GM21515 (cell line): Measurements from ENCODE around the gene GLRX5.

Experiments
- ATAC-seq: cut with Tn5 transposase; IDR thresholded peaks from one replicate; pipeline ENCODE4 v1.9.1; 2021; ENCODE audit not compliant: unreplicated experiment

The GLRX5 gene

DNA sequence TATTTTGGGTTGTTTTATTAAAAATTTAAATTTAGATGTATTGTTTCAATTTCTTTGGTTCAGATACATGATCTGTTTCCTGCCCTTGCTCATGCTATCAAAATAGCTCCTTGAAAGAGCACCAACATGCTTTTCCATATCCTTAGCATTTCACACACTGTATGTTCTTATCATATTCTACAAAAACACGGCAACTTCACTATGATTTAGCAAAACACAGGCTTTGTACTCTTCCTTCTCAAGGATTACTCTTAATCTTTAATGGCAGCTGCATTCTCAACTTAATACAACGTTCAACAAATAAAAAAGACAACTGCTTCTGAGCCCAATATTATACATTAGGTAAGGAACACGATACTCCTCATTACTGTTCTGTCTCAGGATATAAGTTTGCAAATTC lies 2.9 kb upstream of the GLRX5 start:
- no peak for ATAC-seq

DNA sequence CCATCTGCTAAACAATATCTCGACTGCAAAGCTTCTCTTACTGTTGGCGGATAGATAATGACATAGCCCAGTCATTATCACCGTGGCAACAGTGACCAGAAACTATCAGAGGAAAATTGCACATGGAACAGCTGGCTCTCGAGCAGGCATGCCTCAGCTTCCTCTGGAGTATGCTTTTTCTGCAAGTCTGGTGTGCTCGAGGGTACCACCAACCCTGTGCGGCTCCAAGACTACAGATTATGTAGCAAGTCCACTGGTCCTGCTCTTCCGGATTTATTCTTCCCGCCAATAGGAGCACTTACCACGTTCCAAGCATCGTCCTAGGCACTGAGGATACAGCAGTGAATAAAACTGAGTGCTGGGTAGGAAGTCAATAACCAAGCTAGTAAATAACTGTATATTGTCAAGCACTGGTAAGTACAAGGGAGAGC lies 1.4 kb upstream of the GLRX5 start:
- ATAC-seq, result no peak

DNA sequence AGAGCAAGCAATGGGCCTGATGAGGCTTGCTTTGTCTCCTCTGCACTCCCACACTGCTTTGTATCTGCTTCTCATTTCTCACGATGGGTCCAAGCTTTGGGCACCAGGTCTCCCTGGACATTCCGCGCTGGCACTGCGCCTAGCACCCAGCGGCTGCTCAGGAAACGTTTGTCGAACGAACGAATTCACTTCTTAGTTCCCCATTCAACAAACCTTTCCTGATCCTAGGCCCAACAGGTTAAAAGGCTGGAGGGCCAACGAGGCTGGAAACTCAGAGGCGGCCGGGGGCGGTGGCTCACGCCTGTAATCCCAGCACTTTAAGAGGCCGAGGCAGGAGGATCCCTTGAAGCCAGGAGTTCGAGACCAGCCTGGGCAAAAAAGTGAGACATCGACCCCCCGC lies 1.0 kb upstream of the GLRX5 start:
- ATAC-seq, result no peak

DNA sequence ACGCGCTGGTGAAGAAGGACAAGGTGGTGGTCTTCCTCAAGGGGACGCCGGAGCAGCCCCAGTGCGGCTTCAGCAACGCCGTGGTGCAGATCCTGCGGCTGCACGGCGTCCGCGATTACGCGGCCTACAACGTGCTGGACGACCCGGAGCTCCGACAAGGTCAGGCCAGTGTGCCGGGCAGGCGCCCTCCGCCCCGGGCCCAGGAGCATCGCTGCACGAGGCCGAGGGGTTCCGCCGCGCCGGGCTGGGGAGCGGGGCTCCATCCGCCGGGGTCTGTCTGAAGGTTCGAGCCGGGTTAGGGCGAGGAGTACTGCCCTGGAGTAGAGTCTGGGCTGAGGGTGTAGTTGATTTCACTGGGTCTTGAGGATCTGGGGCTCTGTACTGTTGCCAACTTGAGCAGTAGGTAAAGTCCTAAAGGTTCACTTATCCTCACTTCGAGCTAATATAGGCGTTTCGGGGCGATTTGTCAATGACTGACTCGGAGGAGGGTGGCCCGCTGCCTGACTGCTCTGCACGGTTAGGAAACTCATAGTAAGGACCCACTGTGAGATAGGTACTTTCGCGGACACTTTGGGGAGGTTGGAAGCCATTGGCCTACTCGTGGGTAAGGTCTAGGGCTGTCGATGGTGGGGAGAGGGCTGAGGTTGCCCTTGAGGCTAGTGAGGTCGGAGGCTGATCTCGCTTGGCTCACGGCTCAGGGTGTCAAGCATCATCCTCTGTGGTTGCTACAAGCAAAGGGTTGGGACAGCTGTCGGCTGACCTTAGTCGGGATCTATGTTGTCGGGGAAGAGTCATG lies 574 bp downstream of the GLRX5 start:
- ATAC-seq, result peak; percentile 1

DNA sequence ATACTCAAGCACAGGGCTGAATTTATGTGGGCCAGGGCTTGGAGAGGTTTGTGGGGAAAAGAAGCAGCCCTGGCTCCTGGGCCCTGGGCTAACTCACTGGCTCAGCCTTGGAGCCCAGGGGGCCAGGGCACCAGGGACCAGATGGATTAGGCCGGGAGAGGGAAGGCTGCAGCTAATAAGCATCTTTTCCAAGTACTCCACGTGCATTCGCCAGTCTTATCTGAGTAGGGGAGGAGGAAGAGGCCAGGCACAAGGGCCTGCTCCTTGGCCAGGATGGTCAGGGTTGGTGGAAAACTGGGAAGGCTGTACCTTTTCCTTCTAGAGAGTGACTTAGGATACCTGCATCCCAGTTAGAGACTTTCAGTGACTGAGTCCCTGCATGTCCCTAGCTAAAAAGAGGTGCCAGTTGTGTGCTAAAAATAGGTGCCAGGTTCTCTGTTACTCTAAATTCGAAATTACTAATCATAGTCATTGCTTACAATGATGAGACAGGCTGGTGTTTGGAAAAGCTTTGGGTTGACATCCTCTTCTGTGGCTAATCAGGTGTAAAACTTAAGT lies 1.3 kb downstream of the GLRX5 start:
- ATAC-seq, result no peak

DNA sequence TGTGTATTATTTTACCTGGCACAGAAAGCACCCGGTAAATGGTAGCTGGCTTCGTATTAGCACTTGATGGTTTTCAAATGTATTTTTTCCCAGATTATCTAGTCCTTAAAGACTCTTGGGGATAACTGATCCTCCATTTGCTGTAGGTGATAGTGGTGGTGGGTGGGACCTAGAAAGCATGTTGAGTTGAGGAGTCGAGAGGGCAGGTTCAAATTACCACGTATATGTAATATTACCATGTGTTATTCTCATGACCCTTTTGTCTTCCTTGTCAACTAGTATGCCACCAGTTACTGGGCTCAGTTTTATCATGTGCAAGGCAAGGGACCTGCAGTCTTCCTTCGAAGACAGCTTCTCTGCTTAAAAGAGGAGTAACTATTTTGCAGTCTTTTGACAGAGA lies 1.8 kb downstream of the GLRX5 start:
- ATAC-seq, result no peak

DNA sequence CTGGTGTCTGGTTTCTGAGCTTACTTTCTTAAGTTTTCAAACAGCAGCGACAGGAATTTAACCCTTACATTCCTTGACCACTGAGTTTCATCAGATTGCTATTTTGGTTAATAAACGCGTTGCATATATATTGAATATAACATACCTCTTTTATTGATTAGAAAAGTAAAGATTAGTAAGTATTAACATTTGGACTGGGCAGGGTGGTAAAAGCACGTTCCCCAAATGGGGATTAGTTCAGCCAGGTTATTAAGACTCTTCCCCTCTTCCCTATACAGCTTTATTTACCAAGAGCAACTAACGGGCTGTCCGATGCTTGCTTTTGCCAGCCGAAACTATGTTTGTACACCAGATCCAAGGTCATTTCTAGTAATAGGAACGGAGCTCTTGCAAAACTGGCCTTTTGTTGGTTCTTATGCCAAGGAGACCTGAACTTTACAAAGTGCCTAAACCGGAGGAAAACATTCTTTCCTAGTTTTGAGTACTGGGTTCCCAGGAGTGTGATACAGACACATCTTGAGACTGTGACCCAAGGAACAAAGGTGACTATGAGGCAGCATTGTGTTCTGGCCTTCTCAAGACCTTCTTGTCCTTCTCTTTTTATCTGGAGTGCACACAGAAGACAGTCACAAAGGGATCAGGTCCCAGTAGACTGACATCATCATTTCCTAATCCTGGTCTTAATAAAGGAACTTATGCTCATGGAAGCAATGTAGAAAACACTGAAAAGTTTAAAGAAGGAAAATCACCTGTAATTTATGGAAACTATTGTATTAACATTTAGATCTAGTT lies 2.6 kb downstream of the GLRX5 start:
- no peak for ATAC-seq

DNA sequence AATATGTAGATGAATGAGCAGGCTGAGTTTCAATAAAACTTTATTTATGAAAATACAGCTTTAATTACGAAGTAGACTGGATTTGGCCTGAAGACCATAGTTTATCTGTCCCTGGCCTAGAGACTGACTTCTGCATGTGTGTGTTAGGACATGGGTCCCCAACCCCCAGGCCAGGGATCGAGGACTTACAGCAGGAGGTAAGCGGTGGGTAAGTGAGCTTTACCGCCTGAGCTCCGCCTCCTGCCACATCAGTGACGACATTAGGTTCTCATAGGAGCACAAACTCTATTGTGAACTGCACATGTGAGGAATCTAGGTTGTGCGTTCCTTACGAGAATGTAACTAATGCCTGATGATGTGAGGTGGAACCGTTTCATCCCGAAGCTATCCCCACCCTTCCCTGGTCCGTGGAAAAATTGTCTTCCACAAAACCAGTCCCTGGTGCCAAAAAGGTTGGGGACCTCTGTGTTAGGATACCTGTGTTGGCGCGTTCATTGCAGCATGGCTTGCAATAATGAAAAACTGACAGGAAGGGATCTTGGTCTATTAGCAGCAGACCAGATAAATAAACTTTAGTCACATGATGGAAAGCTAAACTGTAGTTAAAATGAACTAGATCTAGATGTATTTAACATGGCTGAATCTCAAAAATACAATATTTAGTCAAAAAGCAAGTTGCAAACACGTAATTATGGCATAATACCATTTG lies 4.1 kb downstream of the GLRX5 start:
- ATAC-seq, result no peak

DNA sequence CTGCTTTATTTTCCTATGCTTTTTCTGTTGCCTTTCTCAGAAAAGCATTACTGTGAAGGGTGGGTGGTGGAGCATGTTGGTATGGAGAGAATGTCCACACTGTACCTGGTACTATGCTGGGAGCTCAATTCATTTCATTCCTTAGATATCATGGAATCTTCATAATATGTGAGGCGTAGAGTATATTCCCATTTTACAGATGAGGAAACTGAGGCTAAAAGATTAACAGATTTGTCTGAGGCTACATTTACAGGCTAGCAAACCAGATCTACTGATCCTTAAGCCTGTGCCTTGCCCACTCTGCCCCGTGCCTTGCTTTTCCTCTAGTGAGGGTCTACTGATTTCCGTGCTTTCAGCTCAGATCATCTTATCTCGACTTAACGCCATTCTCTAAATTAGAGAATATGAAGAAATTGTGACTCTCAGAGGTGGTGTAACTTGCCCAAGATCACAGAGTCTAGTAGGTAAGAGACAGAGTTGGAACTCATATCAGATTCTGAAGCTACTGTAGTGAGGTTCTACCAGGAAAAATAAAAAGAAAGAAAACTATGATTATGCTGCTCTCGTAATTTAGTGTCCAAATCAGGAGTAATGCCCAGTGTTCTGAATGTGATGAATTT lies 5.5 kb downstream of the GLRX5 start:
- ATAC-seq, result no peak

DNA sequence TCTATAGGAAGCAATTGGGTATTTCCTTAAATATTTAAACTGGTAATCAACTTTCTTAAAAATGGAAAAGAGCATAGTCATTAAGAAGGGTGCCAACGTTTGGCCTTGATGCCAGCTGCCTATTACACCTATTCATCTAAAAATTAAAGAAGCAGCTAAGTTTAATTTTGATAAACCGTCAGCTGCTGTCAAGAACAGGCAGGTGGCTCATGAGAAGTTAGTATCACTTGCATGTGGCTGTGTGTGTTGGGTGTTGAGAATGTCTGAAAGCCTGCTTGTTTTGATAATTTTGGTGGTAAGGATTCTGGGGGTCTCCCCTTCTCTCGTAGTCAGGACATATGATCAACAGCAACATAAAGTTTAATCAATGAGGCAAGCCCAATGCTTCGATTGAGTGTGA lies 6.5 kb downstream of the GLRX5 start:
- no peak for ATAC-seq

DNA sequence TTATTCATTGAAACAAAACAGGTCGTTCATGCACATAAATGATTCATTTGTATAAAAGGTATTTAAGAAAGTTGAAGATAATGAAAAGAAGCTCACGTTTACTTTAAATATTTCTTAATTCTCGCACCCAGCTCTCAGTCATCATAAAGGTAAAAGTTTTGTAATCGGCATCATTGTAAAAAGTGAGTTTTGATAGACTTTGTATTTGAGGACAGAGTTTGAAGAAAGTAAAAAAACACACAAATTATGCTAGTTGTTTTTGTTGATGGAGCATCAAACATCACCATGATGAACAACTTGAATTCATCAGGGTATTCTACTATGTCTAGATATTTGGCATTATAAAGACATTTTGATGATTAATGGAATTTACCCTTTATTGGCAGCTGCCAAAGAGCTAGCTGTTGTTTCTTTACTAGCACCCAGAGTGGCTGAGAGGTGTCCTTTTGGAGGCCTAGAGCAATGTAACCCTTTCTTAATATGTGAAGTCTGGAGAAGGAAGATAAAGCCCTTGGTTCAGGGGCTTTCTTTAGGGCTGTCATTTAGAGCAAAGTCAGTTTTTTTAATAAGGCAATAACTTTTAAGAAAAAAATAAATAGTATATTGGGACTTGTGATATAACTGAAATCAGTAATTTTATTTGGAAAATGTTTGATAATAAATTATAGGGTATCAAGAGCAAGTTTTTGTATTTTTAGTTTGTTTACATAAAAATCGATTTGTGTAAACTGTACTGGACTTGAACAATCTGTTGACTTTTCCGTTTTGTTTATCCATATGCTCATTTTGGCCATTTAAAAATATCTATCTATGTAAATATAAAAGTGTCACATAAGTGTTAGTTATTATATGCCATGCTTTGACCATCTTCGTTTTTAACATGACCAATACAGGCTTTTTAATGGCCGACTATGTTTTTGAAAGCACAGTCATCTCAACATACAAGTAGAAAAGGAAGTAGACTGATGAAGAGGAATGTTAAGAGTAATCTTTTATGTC lies 7.4 kb downstream of the GLRX5 start:
- ATAC-seq, result no peak

DNA sequence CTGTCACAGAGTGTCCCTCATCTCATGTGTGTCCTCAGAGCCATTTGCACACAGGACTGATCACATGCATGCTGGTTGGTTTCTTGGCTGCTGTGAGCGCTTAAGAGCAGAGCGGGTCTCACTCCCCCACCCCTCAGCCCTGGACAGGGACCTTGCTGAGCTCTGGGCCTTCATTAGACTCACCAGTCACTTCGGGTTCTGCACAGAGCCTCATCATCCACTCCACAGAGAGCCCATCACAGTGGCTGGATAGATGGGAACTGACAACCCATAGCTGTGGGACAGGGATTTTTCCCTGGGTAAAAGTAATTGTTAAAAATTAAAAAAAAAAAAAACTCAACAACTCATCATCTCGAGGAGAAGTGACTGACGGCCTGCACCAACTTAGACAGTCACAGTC lies 8.2 kb downstream of the GLRX5 start:
- no peak for ATAC-seq

DNA sequence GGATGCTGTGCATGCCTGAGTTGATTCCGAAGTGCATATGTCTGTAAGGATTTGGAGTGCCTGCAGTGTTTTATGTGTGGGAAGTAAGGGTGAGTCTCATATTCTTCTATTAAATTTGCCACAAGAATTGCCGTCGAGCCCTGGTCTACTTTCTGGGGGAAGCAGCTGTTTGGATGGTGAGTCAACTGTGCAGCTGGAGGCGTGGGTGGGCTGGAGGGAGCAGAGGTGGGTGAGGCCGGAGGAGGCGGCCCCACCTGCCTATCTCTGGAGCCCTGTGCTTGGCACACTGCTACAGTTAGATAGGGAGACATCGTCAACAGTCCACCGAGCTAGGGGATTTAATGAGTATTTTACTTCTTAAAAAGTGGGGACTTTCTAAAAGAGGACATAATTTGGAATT lies 9.7 kb downstream of the GLRX5 start:
- ATAC-seq, result no peak

DNA sequence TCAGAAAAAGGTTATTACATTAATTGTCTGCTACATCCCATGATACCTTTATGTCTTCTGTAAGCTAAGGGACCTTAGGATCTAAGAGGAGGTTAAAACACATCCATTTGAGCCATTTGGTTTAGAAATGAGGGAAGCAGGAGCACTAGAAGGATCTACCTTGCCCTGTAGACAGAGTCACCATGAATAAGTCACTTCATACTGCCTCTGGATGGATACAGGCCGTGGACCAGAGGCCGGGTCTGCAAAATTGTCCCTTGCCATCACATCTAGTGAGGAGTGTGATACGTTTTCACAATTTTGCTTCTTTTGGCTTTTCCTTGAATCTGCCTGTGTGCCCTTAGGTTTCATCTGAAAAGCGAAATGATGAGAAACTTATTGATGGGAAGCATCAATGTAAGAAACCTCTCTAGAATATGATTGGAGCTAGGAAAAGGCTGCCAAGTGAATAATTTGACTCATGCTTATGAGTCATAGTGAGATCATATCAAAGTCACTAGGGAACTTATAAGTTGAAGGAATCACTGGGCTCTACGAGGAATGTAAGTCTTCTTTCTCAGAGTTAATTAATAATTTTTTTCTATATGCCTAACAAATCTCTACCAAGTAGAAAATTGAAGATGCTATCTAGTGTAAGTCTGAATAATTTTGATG lies 10.8 kb downstream of the GLRX5 start:
- ATAC-seq, result no peak

DNA sequence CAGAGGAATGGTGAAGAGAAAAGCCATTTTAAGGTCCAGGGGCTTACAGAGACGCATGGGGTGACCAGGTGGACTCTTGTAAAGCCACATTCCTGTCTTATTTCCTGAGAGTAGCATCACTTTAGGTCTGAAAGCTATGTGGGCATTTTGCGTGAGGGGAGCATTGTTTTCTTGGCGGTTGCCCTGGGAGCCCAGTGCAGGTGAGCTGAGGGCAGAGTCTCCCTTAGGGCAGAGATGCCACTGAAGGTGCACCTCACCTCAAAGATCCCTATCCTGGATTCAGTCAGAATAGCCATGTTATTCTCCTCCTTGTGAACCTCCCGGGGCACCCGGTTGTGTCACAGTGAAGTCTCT lies 12.4 kb downstream of the GLRX5 start:
- no peak for ATAC-seq

DNA sequence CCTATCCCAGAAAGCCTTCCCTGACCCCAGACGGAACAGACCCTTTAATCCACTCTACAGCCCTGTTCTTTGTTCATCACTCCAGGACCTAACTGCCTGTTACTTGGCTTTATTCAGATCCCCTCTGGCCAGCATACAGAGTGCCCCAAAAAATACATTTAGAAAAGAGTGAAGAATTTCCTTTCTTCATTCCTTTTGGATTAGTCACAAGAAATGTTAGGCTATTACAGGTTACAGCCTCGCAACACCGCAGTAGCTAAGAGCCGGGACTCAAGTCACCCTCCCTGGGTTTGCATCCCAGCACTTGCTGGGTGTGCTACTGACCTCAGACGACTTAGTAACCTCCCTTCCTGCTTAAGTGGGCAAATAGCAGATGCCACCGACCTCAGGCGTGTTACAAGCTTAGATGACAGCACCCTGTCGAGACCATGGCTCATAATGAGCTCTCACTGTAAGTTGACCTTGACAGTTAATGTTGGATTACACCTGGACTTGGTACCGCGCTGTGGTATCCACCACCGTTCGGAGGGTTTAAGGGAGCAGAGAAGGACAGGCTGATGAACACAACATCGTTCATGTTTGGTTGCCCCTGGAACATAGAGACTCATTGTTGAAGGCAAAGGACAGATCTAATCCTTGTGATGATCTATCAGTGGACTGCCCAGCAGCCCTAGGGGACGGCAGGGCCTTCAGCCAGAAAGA lies 12.9 kb downstream of the GLRX5 start:
- no peak for ATAC-seq

DNA sequence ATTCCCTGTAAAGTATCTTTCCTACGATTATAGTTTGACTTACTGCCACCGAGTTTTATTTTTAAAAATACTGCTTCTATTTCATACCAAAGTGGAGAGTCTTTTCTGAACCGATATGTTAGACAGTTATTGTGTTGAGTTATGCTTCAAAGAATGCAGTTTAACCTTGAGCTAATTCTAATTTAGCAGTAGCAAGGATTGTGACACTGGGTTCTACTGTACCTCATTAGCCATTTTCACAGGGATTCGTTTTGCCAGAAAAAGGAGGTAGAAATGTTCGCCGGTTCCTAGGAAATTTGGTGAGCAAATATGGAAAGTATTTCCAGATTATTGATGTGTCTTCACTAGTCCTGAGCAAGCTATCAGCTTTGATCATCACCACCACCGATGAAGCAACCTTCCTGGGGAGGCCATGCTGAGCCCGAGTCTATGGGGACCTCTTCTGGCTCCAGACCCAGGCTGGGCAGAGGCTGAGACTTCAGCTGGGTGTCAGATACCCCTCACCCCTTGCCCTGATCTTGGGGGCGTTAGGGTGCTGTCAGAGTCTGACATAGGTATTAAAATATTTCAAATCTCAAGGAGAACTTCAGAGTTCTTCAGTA lies 13.6 kb downstream of the GLRX5 start:
- no peak for ATAC-seq
